Right lobe of liver (tissue), 6 donors: ENCODE results near the gene SH3PXD2A. TPM values are rescaled to one million over a fixed set of nuclear protein-coding genes. Genes with fewer than 3 reads are reported as not detected.

Experiments used
- ATAC-seq, 4 donors: fragments of 200-7000 bp; cut with Tn5 transposase; one replicate each; pipeline ENCODE4 v1.9.1; 2020; ENCODE audit warnings: mild to moderate bottlenecking in 4 of 4, moderate library complexity in 4 of 4
- DNase-seq, 3 donors: peaks; one replicate each; pipeline ENCODE4 v3.0.0-alpha.2; 2020
- H3K27ac ChIP-seq, 3 donors: fragments of 200-600 bp; one replicate each; pipeline ENCODE4 v1.8.0; 2022
- H3K27me3 ChIP-seq, 2 donors: fragments of 200-600 bp; one replicate each; pipeline ENCODE4 v1.8.0; 2022
- H3K36me3 ChIP-seq, 4 donors: fragments of 200-600 bp; sonication (generic) in 1 of 4; one replicate each; pipeline versions ENCODE4 v1.5.1 to v1.8.0; 2017 to 2022; ENCODE audit warnings: control low read depth in 1 of 4
- H3K4me1 ChIP-seq, 4 donors: fragments of 200-600 bp; sonication (generic) in 1 of 4; one replicate each; pipeline versions ENCODE4 v1.5.1 to v1.8.0; 2017 to 2022; ENCODE audit warnings: control low read depth in 1 of 4
- H3K4me3 ChIP-seq, 3 donors: fragments of 200-600 bp; one replicate each; pipeline ENCODE4 v1.8.0; 2022
- H3K9me3 ChIP-seq, 4 donors: fragments of 200-600 bp; sonication (generic) in 1 of 4; one replicate each; pipeline versions ENCODE4 v1.5.1 to v1.8.0; 2017 to 2022; ENCODE audit warnings: control low read depth in 1 of 4
- CTCF ChIP-seq, 4 donors: fragments of 200-600 bp in 3 of 4; fragments of 450-650 bp in 1 of 4; IDR thresholded peaks; one replicate each; pipeline versions ENCODE4 v1.5.1 to v1.8.0; 2016 to 2022; ENCODE audit warnings: antibody characterized with exemption in 4 of 4, mild to moderate bottlenecking in 2 of 4
- POLR2A ChIP-seq: fragments of 450-650 bp; IDR thresholded peaks from one replicate; pipeline ENCODE4 v1.6.1; 2017; ENCODE audit warnings: antibody characterized with exemption, mild to moderate bottlenecking
- WGBS: methylation state at CpG from one replicate; pipeline ENCODE4 v1.1.6; 2018; ENCODE audit warnings: low coverage, low lambda C conversion rate; ENCODE audit not compliant: insufficient coverage; ENCODE audit errors: missing lambda C conversion rate; 5-methylcytosine and 5-hydroxymethylcytosine counted together
- intact Hi-C, 2 donors: fragments of 100-400 bp; cut with DNase I; formaldehyde crosslinking; loops; one replicate each; pipeline versions ENCODE4 v1.11.2 to v1.14.1; 2022
- total RNA-seq, 6 experiments: library from RNA; depleted of rRNA in 2 of 6; stranded (reverse); fragments of >200 nt in 2 of 6; fragmentation: NEBNext Ultra II Directional in 3 of 6; extraction: Animal tissue kit (Norgen Biotek cat#: 25700) in 3 of 6; gene quantifications; one replicate each; pipeline versions ENCODE4 v1.1.0 to v1.2.4, GENCODE V29; 2016 to 2023
- donor health status: DM: no; HTN: yes; CAD: no.
- donor health status: DM: no; HTN: no; CAD: no.
- donor health status: DM: no; HTN: no; CAD: no.
- donor health status: DM: no; HTN: yes; CAD: no.
- donor health status: DM: no; HTN: yes; CAD: no.

The SH3PXD2A gene
- total RNA-seq, 6 experiments from 2014 or later: 3.0 to 38.3 (median 10.0) TPM

DNA sequence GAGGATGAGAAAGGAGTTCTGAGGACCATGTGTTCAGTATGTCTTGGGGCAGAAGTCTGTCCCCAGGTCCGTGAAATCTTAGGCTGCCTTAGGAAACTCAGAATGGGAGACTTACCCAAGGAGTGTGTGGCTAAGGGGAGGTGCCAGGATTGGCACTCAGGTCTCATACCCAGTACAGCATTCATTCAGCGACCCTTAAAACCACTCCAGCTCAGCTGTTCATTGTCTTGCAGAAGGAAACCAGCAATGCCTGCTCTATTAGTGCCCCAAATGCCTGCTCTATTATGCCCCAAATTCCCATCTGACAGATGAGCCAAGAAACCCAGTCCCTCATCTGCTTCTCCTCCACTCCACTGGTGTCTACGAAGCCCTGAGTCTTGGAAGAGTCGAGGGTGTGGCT is 214.1 kb downstream of the SH3PXD2A start:
- no peak for ATAC-seq
- WGBS: 96% methylated on average over 3 of the region's 4 CpGs
- Histone ChIP-seq H3K36me3 (peaks cover 0 to 5% (median 0%) of the 10 kb centered on the region in 4 donors), H3K27me3 (no peaks in the 10 kb centered on the region), H3K4me3 (no peak overlapping the region), H3K27ac (no peak overlapping the region), H3K4me1 (peaks cover 0 to 26% (median 0%) of the 10 kb centered on the region in 4 donors), H3K9me3 (no peaks in the 10 kb centered on the region)
- DNase-seq: no peak
- intact Hi-C loops: no loop called here
- no peak for TF ChIP-seq POLR2A
- no peak for TF ChIP-seq CTCF (IDR thresholded peaks at IDR 0.05)

DNA sequence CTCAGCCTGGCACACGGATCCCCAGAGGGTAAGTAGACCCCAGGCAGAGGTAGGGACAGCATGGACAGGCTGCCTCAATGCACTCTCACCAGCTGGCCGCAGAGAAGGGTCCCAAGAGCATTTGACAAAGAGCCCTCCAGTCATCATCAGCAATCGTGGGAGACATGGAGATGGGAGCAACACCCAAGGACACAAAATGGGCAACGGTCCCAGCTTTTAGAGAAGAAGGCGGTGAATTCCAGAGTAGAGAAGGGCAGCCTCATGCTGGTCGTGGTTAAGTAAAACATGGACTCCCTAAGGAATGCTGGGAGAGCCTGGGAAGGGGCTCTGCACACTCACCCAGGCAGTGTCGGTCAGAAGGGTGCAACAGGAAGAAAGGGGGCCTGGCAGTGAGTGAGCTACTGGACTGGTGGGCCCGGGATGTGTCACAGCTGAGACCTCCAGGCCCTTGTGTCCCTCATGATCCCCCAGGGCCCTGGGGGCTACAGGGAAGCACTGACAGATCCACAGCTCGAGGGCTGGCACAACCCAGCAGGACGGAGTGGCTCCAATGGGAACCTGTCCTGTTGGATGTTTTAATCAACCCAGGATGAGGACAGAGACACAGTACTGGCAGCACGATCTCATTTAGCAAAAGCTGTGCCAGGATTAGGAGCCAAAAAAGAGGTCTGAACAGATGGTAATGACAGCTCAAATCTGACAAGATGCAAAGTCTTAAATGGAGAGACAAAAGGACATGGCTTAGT is 214.8 kb downstream of the SH3PXD2A start:
- ATAC-seq (no peak), DNase-seq (no peak)
- Histone ChIP-seq H3K27me3 (no peaks in the 10 kb centered on the region), H3K27ac (no peak overlapping the region), H3K4me1 (peaks cover 0 to 26% (median 0%) of the 10 kb centered on the region in 4 donors), H3K36me3 (peaks cover 0 to 5% (median 0%) of the 10 kb centered on the region in 4 donors), H3K4me3 (no peak overlapping the region), H3K9me3 (no peaks in the 10 kb centered on the region)
- TF ChIP-seq POLR2A: no peak
- no peak for TF ChIP-seq CTCF (IDR thresholded peaks at IDR 0.05)
- 79% methylated on average over 7 of the region's 11 CpGs for WGBS
- intact Hi-C loops: no loop called here

- no peak for DNase-seq
- TF ChIP-seq POLR2A: no peak
- no peak for TF ChIP-seq CTCF (IDR thresholded peaks at IDR 0.05)
These were observed 216.4 kb downstream of the SH3PXD2A start for GRCh38 chr10:103638948-103639347.

GRCh38 chr10:103637927-103638557 is 217.3 kb downstream of the SH3PXD2A start:
- TF ChIP-seq CTCF (IDR thresholded peaks at IDR 0.05) (no peak), POLR2A (no peak)
- peaks cover 0 to 26% (median 0%) of the 10 kb centered on the region in 4 donors for H3K4me1 ChIP-seq
- peak overlapping the region in 1 of 3 donors; percentile 38 for H3K27ac ChIP-seq
- no peaks in the 10 kb centered on the region for H3K27me3 ChIP-seq
- intact Hi-C loops: no loop called here
- ATAC-seq (peak; percentile 11 to 67 (median 52)), DNase-seq (no peak)
- H3K4me3 ChIP-seq: no peak overlapping the region
- no peaks in the 10 kb centered on the region for H3K9me3 ChIP-seq
- 40% methylated on average over 2 of the region's 19 CpGs for WGBS
- peaks cover 0 to 6% (median 0%) of the 10 kb centered on the region in 4 donors for H3K36me3 ChIP-seq

More at GRCh38 chr10:103638948-103639347, 216.4 kb downstream of the SH3PXD2A start:
- peaks cover 0 to 9% (median 0%) of the 10 kb centered on the region in 4 donors for H3K36me3 ChIP-seq
- peaks cover 0 to 26% (median 0%) of the 10 kb centered on the region in 4 donors for H3K4me1 ChIP-seq
- 72% methylated on average over 4 of the region's 8 CpGs for WGBS
- no peak for ATAC-seq
- H3K9me3 ChIP-seq: no peaks in the 10 kb centered on the region
- H3K4me3 ChIP-seq: no peak overlapping the region
- intact Hi-C loops: no loop called here
- no peak overlapping the region for H3K27ac ChIP-seq
- no peaks in the 10 kb centered on the region for H3K27me3 ChIP-seq
